ENCODE measurements around the gene TTC28. TPM values are rescaled to one million over a fixed set of nuclear protein-coding genes. Genes with fewer than 3 reads are reported as not detected.
A peak's percentile ranks its signal among the peaks of the same experiment; 100 is the strongest.

The TTC28 gene
- total and polyA plus RNA-seq, 8 donors, result 31.1 to 44.2 (median 41.4) TPM

DNA sequence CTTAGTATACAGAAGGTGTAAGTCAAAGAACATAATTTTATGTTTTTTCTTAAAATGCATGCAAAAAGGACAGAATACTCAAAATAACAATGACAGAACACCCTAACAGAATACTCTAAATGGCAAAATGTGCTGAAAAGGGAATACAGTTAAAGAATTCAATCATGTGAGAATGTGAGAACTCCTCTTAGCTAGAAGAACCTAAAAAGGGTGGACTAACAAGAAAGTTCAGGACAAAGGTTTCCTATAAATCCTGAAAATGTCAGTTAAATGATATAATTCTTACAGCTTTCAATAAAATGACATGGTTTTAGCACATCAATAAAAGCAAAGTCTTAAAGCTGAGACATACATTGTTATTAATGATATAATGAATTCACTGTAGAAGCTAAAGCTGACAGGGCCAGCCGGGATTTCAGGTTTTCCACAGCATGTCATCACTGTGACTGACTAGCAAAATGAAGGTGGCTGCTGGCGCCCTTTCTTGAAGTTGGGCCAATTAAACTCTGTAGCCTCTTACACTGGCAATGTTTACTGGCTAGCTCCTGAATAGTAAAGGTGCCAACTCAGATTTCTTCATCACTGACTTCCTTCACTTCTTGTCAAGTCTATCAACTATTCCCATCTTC lies 244.4 kb downstream of the TTC28 start:
- intact Hi-C loops (cut with DNase I), result loop anchor here in 1 of 2 donors (10.0 kb wide), 1 partner anchor 180 kb away; no protein-coding TSS in a partner anchor

DNA sequence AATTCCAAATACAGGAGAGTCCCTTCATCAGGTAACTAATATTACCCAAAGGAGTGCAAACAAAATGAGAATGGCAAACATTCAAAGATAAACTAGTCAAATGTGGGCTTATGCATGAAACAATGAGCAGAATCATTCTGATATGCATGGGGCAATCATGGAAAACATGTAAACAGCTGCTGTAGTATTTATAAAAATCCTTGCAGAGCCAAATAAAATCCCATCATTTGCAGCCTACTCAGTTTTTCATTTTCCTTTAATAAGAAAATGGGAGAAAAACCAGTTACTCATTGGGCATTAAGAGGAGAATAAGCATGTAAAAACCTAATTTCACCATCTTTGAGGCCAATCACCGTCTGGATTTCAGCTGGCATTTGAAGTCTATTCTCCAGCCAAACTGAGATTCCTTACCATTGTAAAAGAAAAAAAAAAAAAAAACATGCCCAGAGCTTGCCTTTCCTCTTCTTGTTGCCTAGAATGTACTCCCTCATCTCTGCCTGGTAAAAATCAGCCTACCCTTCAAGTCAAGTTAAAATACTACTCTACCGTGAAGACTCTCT lies 249.1 kb downstream of the TTC28 start:
- no peaks in the 10 kb centered on the region for H3K9me3 ChIP-seq
- TF ChIP-seq, protein P1, sequence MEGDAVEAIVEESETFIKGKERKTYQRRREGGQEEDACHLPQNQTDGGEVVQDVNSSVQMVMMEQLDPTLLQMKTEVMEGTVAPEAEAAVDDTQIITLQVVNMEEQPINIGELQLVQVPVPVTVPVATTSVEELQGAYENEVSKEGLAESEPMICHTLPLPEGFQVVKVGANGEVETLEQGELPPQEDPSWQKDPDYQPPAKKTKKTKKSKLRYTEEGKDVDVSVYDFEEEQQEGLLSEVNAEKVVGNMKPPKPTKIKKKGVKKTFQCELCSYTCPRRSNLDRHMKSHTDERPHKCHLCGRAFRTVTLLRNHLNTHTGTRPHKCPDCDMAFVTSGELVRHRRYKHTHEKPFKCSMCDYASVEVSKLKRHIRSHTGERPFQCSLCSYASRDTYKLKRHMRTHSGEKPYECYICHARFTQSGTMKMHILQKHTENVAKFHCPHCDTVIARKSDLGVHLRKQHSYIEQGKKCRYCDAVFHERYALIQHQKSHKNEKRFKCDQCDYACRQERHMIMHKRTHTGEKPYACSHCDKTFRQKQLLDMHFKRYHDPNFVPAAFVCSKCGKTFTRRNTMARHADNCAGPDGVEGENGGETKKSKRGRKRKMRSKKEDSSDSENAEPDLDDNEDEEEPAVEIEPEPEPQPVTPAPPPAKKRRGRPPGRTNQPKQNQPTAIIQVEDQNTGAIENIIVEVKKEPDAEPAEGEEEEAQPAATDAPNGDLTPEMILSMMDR (IDR thresholded peaks at IDR 0.05), result no peak
- H3K4me1 ChIP-seq, result peaks cover 10 to 11% of the 10 kb centered on the region in 2 donors
- no peaks in the 10 kb centered on the region for H3K27me3 ChIP-seq
- H3K4me3 ChIP-seq, result no peak overlapping the region
- H3K36me3 ChIP-seq, result no peaks in the 10 kb centered on the region
- intact Hi-C loops (cut with DNase I), result loop anchor here in 1 of 2 donors (10.0 kb wide), 1 partner anchor 176 kb away; no protein-coding TSS in a partner anchor
- DNase-seq, result peak in 1 of 4 donors; percentile 32
- ATAC-seq, result no peak
- no peak overlapping the region for H3K27ac ChIP-seq

More for the DNA sequence above, 244.4 kb downstream of the TTC28 start:
- no peaks in the 10 kb centered on the region for H3K36me3 ChIP-seq
- no peak overlapping the region for H3K4me3 ChIP-seq
- H3K4me1 ChIP-seq, result peaks cover 11 to 12% of the 10 kb centered on the region in 2 donors
- no peak for DNase-seq
- TF ChIP-seq, protein P1 (IDR thresholded peaks at IDR 0.05), result no peak
- H3K27me3 ChIP-seq, result no peaks in the 10 kb centered on the region
- no peaks in the 10 kb centered on the region for H3K9me3 ChIP-seq
- H3K27ac ChIP-seq, result peak overlapping the region in 1 of 2 donors; percentile 19
- ATAC-seq, result peak; percentile 82

DNA sequence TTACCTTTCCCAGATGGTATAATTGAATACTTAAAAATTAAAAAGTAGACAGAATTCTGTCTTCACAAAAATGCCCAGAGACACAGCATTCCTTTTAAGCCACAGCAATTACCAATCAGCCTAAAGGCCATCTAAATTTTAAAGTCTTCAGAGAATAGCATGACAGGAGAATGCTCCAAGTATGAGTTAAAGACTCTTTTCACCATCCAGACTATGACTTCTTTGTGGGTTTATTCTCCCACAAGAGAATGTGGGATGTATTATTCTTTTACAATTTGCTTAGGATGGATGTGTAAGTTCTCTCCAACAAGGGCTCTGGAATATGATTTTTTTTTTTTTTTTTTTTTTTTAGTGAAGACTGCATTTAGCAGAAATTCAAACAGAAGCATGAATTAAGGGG lies 249.9 kb downstream of the TTC28 start:
- no peak overlapping the region for H3K4me3 ChIP-seq
- H3K27me3 ChIP-seq, result no peaks in the 10 kb centered on the region
- DNase-seq (no peak), ATAC-seq (no peak)
- H3K36me3 ChIP-seq, result no peaks in the 10 kb centered on the region
- peaks cover 3 to 19% of the 10 kb centered on the region in 2 donors for H3K4me1 ChIP-seq
- H3K27ac ChIP-seq, result no peak overlapping the region
- intact Hi-C loops (cut with DNase I), result loop anchor here in 1 of 2 donors (10.0 kb wide), 1 partner anchor 175 kb away; no protein-coding TSS in a partner anchor
- TF ChIP-seq, protein P1 (IDR thresholded peaks at IDR 0.05), result no peak
- no peaks in the 10 kb centered on the region for H3K9me3 ChIP-seq

DNA sequence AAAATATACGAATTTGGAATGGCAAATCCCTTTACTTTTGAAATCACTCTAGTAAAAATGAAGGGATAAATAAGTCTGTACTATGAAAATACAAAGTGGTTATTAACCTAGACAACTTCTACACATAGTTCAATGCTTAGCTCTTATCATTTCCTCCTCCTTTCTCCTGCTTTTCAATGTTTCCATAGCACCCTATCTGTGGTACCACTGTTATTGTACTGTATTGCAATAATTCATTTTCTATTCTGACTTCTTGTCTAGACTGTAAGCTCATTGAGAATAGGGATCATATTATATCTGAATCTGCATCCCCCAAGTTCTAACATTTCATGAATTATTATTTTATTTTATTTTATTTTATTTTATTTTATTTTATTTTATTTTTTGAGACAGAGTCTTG lies 251.4 kb downstream of the TTC28 start:
- Histone ChIP-seq H3K4me1 (peaks cover 3 to 26% of the 10 kb centered on the region in 2 donors), H3K36me3 (no peaks in the 10 kb centered on the region), H3K9me3 (no peaks in the 10 kb centered on the region), H3K27ac (no peak overlapping the region), H3K4me3 (no peak overlapping the region), H3K27me3 (no peaks in the 10 kb centered on the region)
- no peak for ATAC-seq
- no peak for DNase-seq
- TF ChIP-seq, protein P1 (IDR thresholded peaks at IDR 0.05), result no peak
- intact Hi-C loops (cut with DNase I), result no loop called here

DNA sequence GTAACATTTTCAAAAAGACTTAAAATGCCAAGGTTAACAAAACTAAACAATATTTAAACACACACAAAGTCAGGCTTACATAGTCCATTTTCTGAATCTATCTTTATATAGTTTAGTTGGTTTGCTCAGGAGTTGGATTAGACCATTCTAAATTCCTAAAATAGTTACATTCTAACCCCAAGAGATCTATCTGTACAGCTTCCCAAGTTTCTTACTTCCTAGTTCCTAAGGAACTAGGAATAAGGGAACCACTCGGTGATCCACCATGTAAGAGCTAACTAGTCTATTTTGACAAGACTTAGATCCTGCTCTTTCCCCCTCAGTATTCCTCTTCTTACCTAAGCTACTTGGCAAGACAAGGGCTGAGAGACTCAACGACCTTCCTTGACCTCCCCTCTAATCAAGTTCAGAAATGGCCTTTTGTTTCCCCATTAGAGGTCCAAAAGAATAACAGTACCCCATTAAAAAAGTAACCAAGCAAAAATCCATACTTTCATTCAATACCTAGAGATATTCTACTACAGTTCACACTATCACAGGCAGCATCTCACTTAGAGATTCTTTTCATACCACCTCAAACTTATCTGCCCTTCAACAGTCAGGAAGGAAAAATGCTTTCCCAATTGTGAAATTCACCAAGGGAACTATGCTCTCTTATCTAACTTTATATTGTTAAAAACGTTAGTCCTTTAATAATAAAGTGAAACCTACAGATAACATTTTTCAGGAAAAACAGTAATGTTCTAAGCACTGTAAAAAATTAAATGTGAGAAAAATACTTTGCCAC lies 253.1 kb downstream of the TTC28 start:
- ATAC-seq (peak; percentile 22), DNase-seq (no peak)
- H3K9me3 ChIP-seq, result no peaks in the 10 kb centered on the region
- H3K27me3 ChIP-seq, result no peaks in the 10 kb centered on the region
- TF ChIP-seq, protein P1 (IDR thresholded peaks at IDR 0.05), result no peak
- intact Hi-C loops (cut with DNase I), result no loop called here
- peaks cover 3 to 27% of the 10 kb centered on the region in 2 donors for H3K4me1 ChIP-seq
- no peaks in the 10 kb centered on the region for H3K36me3 ChIP-seq
- no peak overlapping the region for H3K27ac ChIP-seq
- H3K4me3 ChIP-seq, result no peak overlapping the region

Data from left lung (tissue), 10 donors.